Measurements from ENCODE around the gene CTDSP2. TPM values are rescaled to one million over a fixed set of nuclear protein-coding genes. Genes with fewer than 3 reads are reported as not detected.
"Not testable (repeated sequence)": the region's sequence is repeated elsewhere in the genome, so short reads cannot be mapped to it uniquely, and the experiment has no call there.

CTDSP2 gene
- polyA plus RNA-seq, 3 donors: 59.1 to 148 (median 70.2) TPM

GRCh38 chr12:57861967-57862366, 15.4 kb upstream of the CTDSP2 start:
- no peak for TF ChIP-seq CTCF (IDR thresholded peaks at IDR 0.05)
- Histone ChIP-seq H4K20me1 (ENCODE audit: insufficient read depth, low read length) (no peaks in the 10 kb centered on the region), H3K4me1 (ENCODE audit: control insufficient read depth in 1 of 2, insufficient read depth in 2 of 2, low read length in 2 of 2) (peaks cover 11 to 18% of the 10 kb centered on the region in 2 donors), H3K36me3 (replicated peaks in 1 of 2; ENCODE audit: control insufficient read depth in 1 of 2, insufficient read depth in 2 of 2, low read length in 2 of 2) (no peaks in the 10 kb centered on the region), H3K27ac (ENCODE audit: low read depth in 1 of 2, low read length in 2 of 2) (no peak overlapping the region), H3K4me2 (replicated peaks; ENCODE audit: extremely low read depth, low read length, poor library complexity, severe bottlenecking) (no peak overlapping the region), H3K9ac (ENCODE audit: insufficient read depth, low read length, poor library complexity, severe bottlenecking) (no peak overlapping the region), H3K4me3 (replicated peaks in 1 of 3; ENCODE audit: low read depth in 2 of 3, low read length in 3 of 3) (no peak overlapping the region), H3K9me3 (replicated peaks in 1 of 2; ENCODE audit: control insufficient read depth in 1 of 2, insufficient read depth in 1 of 2, low read length in 2 of 2) (no peaks in the 10 kb centered on the region), H3K27me3 (ENCODE audit: control insufficient read depth in 2 of 2, insufficient read depth in 2 of 2, low read length in 2 of 2) (peaks cover 3 to 7% of the 10 kb centered on the region in 2 donors), H2AFZ (ENCODE audit: insufficient read depth, low read depth, low read length, poor library complexity, severe bottlenecking) (no peak overlapping the region), H3K79me2 (ENCODE audit: insufficient read depth, low read length) (no peaks in the 10 kb centered on the region)
- H3K9me3 Mint-ChIP-seq: peaks cover 0 to 1% (median 0%) of the 10 kb centered on the region in 7 donors
- H3K27me3 Mint-ChIP-seq (ENCODE audit: low read depth in 3 of 3): peaks cover 4 to 15% (median 14%) of the 10 kb centered on the region in 3 donors
- peaks cover 9% of the 10 kb centered on the region for H3K4me1 Mint-ChIP-seq
- intact Hi-C loops (cut with micrococcal nuclease): no loop called here
- no peak overlapping the region for H3K4me3 Mint-ChIP-seq
- no peak overlapping the region for H3K27ac Mint-ChIP-seq
- no peaks in the 10 kb centered on the region for H3K36me3 Mint-ChIP-seq
- no peak for DNase-seq
- WGBS (ENCODE audit: insufficient coverage): no CpG with 5 or more reads among the region's 4 CpGs

- H3K36me3 Mint-ChIP-seq; H4K20me1 ChIP-seq (ENCODE audit: insufficient read depth, low read length); H3K4me3 Mint-ChIP-seq; H3K4me3 ChIP-seq (replicated peaks in 1 of 3; ENCODE audit: low read depth in 2 of 3, low read length in 3 of 3); H2AFZ ChIP-seq (ENCODE audit: insufficient read depth, low read depth, low read length, poor library complexity, severe bottlenecking); H3K4me1 Mint-ChIP-seq; H3K79me2 ChIP-seq (ENCODE audit: insufficient read depth, low read length); H3K36me3 ChIP-seq (replicated peaks in 1 of 2; ENCODE audit: control insufficient read depth in 1 of 2, insufficient read depth in 2 of 2, low read length in 2 of 2); H3K27me3 ChIP-seq (ENCODE audit: control insufficient read depth in 2 of 2, insufficient read depth in 2 of 2, low read length in 2 of 2); H3K9ac ChIP-seq (ENCODE audit: insufficient read depth, low read length, poor library complexity, severe bottlenecking); H3K9me3 ChIP-seq (replicated peaks in 1 of 2; ENCODE audit: control insufficient read depth in 1 of 2, insufficient read depth in 1 of 2, low read length in 2 of 2); H3K9me3 Mint-ChIP-seq; H3K4me2 ChIP-seq (replicated peaks; ENCODE audit: extremely low read depth, low read length, poor library complexity, severe bottlenecking); H3K27ac ChIP-seq (ENCODE audit: low read depth in 1 of 2, low read length in 2 of 2); intact Hi-C loops (cut with micrococcal nuclease); H3K27ac Mint-ChIP-seq; DNase-seq: not testable (repeated sequence)
- peaks cover 4 to 19% (median 14%) of the 10 kb centered on the region in 3 donors for H3K27me3 Mint-ChIP-seq (ENCODE audit: low read depth in 3 of 3)
- 85% methylated on average over 2 of the region's 5 CpGs for WGBS (ENCODE audit: insufficient coverage)
- H3K4me1 ChIP-seq (ENCODE audit: control insufficient read depth in 1 of 2, insufficient read depth in 2 of 2, low read length in 2 of 2): peaks cover 11 to 17% of the 10 kb centered on the region in 2 donors
These were observed 14.4 kb upstream of the CTDSP2 start for GRCh38 chr12:57860883-57861282.
